Retinal pigment epithelial cell (primary cell): ENCODE measurements around the gene IRS1.

ENCODE experiments used
- DNase-seq: peaks from one replicate; pipeline ENCODE4 v3.0.0-alpha.2; 2010; ENCODE audit warnings: low read depth
- H3K4me3 ChIP-seq: 2 replicates; pipeline ENCODE4 v1.5.1; 2011; ENCODE audit warnings: mild to moderate bottlenecking, low read length, control low read depth, moderate library complexity
- TF ChIP-seq, protein P1 (sequence below): conservative IDR thresholded peaks from 2 replicates; pipeline ENCODE4 v1.5.1; 2011; ENCODE audit warnings: low read depth, low read length, control low read depth, inconsistent platforms

The IRS1 gene

DNA sequence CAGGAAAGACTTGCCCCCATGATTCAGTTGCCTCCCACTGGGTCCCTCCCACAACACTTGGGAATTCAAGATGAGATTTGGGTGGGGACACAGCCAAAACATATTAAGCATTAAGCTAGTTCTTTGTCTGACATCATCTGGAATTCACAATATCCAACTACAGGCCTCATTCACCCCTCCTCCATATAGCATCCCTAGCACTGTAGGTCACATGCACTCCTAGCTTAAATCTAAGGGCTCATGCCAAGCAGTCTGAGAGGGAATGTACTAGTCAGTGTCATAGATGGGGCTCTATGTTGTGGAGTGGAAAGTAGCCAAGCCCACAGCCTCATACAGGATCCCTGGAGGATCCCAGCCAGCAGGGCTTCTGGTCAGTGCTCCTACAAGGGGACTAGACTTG is 92.1 kb downstream of the IRS1 start:
- TF ChIP-seq, protein P1, sequence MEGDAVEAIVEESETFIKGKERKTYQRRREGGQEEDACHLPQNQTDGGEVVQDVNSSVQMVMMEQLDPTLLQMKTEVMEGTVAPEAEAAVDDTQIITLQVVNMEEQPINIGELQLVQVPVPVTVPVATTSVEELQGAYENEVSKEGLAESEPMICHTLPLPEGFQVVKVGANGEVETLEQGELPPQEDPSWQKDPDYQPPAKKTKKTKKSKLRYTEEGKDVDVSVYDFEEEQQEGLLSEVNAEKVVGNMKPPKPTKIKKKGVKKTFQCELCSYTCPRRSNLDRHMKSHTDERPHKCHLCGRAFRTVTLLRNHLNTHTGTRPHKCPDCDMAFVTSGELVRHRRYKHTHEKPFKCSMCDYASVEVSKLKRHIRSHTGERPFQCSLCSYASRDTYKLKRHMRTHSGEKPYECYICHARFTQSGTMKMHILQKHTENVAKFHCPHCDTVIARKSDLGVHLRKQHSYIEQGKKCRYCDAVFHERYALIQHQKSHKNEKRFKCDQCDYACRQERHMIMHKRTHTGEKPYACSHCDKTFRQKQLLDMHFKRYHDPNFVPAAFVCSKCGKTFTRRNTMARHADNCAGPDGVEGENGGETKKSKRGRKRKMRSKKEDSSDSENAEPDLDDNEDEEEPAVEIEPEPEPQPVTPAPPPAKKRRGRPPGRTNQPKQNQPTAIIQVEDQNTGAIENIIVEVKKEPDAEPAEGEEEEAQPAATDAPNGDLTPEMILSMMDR: no peak
- DNase-seq: no peak

DNA sequence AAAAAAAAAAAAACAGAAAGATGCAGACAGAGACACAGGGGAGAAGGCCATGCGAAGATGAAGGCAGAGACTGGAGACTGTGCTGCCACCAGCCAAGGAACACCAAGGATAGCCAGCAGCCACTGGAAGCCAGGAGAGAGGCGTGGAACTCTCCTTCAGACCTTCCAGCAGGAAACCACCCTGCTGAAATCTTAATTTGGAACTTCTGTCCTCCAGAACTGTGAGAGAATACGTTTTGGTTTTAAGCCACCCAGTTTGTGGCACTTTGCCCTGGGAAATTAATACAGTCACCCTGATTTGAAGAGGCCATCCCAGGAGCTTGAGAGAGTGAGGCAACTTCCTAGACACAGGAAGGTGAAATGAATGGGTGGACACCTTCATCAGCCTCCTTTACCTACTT is 93.7 kb downstream of the IRS1 start:
- DNase-seq: no peak
- TF ChIP-seq, protein P1: no peak
- no peak overlapping the region for H3K4me3 ChIP-seq

More for the DNA sequence above, 92.1 kb downstream of the IRS1 start:
- H3K4me3 ChIP-seq: no peak overlapping the region

DNA sequence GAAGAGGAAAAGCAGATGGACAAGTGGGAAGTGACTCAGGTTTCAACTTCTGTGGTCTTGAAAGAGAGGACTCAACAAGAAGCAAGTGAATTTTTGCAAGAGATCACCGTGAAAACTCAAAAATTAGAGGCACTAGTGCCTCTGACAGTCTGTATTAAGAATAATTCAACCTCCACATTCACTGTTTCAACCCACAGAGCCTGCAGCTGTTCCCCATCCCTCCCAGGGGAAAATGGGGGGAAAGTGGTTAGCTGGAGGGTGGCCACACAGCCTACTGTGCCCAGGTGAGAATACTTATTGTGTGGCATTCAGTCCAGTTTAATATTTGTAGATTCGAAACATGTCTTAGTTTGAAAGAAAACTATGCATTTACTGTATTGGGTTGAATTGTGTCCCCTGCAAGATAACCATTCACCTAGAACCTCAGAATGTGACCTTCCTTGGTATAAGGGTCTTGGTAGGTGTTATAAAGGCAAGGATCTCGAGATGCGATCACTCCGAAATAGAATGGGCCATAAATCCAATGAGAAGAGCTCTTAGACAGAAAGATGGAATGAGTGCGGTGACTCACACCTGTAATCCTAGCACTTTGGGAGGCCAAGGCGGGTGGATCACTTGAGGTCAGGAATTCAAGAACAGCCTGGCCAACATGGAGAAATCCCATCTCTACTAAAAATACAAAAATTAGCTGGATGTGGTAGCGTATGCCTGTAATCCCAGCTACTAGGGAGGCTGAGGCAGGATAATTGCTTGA is 94.3 kb downstream of the IRS1 start:
- H3K4me3 ChIP-seq: no peak overlapping the region
- TF ChIP-seq, protein P1: no peak
- DNase-seq: no peak

DNA sequence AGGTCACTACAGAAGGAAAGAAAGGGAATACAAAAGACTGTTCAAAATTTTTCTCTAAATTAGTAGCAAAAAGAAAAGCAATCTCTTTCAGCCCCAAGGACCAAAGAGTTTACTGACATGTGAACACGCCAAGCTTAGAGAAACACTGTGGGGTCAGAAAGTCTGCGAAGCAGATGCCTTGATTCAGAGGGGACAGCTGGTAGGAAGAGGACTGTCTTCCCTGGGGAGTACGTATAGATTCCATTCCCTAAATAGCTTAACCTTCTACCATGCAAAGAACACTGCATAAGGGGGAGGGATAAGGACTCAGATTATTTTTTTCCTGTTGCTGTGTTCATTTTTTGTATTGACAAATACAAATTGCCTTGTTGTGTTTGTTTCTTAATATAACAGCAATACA is 96.1 kb downstream of the IRS1 start:
- H3K4me3 ChIP-seq: no peak overlapping the region
- no peak for DNase-seq
- TF ChIP-seq, protein P1: no peak

DNA sequence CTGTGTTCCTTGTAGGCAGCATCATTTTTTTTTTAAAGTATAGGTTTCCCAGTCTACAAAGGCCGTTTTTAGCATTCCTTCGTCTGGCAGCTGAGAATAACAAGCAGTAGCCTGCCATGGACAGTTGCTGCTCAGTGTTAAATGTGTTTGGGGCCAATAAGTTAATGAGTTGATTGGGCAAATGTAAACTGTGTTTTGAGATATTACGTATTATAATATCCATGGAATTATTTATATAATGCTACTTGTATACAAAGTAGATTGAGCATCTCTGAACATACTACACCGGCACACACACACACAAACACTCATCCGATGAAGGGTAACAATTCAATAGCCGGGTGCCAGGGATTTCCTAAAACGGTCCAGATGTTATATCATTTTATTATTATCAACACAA is 97.2 kb downstream of the IRS1 start:
- no peak overlapping the region for H3K4me3 ChIP-seq
- DNase-seq: no peak
- TF ChIP-seq, protein P1: no peak

DNA sequence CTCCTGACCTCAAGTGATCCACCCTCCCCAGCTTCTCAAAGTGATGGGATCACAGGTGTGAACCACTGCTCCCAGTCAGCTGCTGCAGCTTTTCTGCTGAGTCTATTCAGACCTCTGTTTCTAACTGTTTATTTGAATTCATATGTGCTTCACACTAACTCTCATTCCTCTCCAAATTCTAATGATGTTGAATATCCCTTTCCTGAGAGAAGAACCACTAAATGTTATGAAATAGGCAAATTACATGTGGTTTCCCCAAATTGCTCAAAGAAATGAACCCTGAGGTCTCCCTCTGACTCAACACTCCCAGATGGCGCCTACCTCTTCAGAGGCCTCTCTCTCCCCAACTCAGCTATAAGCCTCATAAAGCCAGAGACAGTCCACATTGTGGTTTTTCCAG is 98.6 kb downstream of the IRS1 start:
- DNase-seq: no peak
- H3K4me3 ChIP-seq: no peak overlapping the region
- TF ChIP-seq, protein P1: no peak

DNA sequence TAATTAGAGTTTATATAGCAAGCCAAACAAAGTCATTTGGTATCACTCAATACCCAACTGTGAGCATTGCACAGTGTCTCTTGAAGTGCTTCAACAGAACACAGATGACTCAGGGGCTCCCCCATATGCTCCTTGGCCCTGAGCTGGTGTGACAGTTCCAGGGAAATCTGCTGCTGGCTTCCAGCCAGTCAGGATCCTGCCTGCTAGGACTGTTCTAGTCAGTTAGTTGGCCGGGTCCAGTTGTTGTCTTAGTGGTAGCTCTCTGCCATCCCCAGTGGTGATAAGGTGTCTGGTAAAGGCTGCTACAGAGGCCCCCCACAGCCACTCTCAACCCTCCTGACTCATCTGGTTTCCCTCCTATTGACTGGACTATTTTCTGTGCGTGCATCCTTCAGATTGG is 100.3 kb downstream of the IRS1 start:
- DNase-seq: no peak
- H3K4me3 ChIP-seq: no peak overlapping the region

More for the DNA sequence above, 100.3 kb downstream of the IRS1 start:
- TF ChIP-seq, protein P1: no peak
